SJSA1 (cell line): ENCODE data around the gene CAPN10. TPM values are rescaled to one million over a fixed set of nuclear protein-coding genes. Genes with fewer than 3 reads are reported as not detected.
A peak's percentile ranks its signal among the peaks of the same experiment; 100 is the strongest.

Experiments used
- DNase-seq, 2 experiments: peaks; one replicate each; pipeline ENCODE4 v3.0.0-alpha.2; 2015 to 2020; ENCODE audit warnings: low spot score in 2 of 2, low read depth in 1 of 2
- H3K27ac ChIP-seq: fragments of 250-450 bp; sonication (Bioruptor Pico); 2 replicates; pipeline ENCODE4 v1.5.1; 2020; ENCODE audit warnings: mild to moderate bottlenecking, moderate library complexity
- H3K27me3 ChIP-seq: fragments of 250-450 bp; sonication (Bioruptor Pico); replicated peaks from 2 replicates; pipeline ENCODE4 v1.5.1; 2020; ENCODE audit warnings: mild to moderate bottlenecking, moderate library complexity
- H3K36me3 ChIP-seq: fragments of 250-450 bp; sonication (Bioruptor Pico); 2 replicates; pipeline ENCODE4 v1.5.1; 2020; ENCODE audit warnings: mild to moderate bottlenecking
- H3K4me1 ChIP-seq: fragments of 250-450 bp; sonication (Bioruptor Pico); replicated peaks from 2 replicates; pipeline ENCODE4 v1.6.1; 2021; ENCODE audit warnings: mild to moderate bottlenecking
- H3K4me3 ChIP-seq: fragments of 250-450 bp; sonication (Bioruptor Pico); 2 replicates; pipeline ENCODE4 v1.5.1; 2020; ENCODE audit warnings: mild to moderate bottlenecking
- H3K9me3 ChIP-seq: fragments of 250-450 bp; sonication (Bioruptor Pico); replicated peaks from 2 replicates; pipeline ENCODE4 v1.5.1; 2020; ENCODE audit warnings: mild to moderate bottlenecking
- total RNA-seq: library from RNA; depleted of rRNA; stranded (reverse); fragments of >200 nt; shearing (Covaris generic); gene quantifications from 2 replicates; pipeline ENCODE4 v1.2.3, GENCODE V29; 2014

CAPN10 gene
- total RNA-seq, 1 experiment from 2014 or later, result 17.7 TPM

DNA sequence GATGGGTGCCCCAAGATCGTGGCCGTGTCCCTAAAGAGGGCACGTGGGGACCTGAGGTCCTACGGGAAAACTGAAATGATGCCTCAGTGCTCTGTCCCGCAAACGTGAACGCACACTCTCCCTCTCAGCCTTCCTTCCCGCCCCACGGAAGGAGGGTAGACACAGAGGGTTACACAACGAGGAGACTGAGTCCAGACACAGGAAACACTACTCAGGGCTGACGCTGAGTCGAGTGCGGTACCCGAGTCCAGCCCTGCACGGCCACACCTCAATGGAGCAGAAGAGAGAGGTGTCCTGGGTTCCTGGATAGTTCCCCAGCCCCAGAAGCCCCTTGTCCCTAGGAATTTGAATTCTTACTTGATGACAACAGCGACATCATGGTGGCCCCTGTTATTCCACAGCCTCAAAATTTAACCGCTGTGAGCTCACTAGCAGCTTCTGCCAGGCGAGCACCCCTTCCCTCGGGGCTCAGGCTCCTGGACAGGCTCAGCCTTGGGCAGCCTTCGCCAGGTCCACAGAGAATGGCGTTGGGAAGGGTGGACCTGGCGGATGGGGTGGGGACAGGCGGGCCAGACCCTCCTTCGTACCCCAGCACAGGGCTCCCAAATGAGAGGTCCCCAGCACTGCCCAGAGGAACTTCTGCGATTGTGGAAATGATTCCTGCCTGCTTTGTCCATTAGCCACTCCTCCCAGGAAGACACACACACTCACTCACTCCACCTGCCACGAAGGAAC lies 19.2 kb upstream of the CAPN10 start:
- peak overlapping the region; percentile 61 for H3K4me3 ChIP-seq
- H3K27me3 ChIP-seq, result no peaks in the 10 kb centered on the region
- H3K27ac ChIP-seq, result no peak overlapping the region
- H3K4me1 ChIP-seq, result peaks cover 56% of the 10 kb centered on the region
- H3K9me3 ChIP-seq, result peaks cover 3% of the 10 kb centered on the region; the same call in 1 of the 2 replicates
- DNase-seq, result peak in 1 of 2 experiments; percentile 38
- peaks cover 9% of the 10 kb centered on the region; the same call in 1 of the 2 replicates for H3K36me3 ChIP-seq

DNA sequence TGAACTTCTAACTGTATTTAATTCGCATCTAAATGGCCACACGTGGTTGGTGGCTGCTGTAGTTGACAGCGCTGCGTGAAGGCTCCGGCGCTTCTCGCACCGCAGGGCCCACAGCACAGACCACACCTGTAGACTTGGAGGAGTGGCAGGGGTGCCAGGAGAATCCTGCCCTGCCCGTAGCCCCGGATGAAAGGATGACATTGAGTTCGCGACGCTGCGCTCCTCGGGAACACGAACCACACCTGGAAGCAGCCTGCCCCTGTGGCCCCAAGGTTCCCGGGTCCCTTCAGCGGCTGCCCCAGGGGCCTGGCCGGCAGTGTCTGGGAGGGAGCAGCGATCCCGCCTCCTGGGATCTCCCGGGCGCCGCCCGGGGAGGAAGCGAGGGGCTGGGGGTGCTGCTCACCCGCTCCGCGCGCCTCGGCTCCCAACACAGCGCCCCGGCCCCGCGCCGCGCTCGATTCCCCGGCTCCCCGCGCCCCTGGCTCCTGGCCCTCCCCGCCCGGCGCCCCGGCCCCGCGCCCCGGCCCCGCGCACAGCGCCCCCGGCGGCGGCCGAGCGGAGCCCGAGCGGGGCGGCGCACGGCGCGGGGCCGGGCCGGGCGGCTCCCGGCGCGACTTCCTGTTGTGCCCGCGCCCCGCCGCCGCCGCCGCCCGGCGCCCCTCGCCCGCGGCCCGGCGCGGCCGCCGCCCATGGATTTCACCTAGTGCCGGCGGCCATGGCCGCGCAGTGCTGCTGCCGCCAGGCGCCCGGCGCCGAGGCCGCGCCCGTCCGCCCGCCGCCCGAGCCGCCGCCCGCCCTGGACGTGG lies 18.5 kb upstream of the CAPN10 start, which contains the start of gene RNPEPL1:
Gene RNPEPL1 (plus strand): TSS at position 613 of the 806 bp plus-strand sequence. CDS start 103 bp downstream, at position 716.
- Histone ChIP-seq H3K4me3 (peak within 1 kb of the TSS; percentile 61), H3K27ac (no peak within 1 kb of the TSS), H3K9me3 (peaks cover 3% of the 10 kb centered on the region; the same call in 1 of the 2 replicates), H3K27me3 (no peaks in the 10 kb centered on the region), H3K36me3 (peaks cover 9% of the 10 kb centered on the region; the same call in 1 of the 2 replicates), H3K4me1 (peaks cover 52% of the 10 kb centered on the region)
- peak; percentile 42 to 48 for DNase-seq

DNA sequence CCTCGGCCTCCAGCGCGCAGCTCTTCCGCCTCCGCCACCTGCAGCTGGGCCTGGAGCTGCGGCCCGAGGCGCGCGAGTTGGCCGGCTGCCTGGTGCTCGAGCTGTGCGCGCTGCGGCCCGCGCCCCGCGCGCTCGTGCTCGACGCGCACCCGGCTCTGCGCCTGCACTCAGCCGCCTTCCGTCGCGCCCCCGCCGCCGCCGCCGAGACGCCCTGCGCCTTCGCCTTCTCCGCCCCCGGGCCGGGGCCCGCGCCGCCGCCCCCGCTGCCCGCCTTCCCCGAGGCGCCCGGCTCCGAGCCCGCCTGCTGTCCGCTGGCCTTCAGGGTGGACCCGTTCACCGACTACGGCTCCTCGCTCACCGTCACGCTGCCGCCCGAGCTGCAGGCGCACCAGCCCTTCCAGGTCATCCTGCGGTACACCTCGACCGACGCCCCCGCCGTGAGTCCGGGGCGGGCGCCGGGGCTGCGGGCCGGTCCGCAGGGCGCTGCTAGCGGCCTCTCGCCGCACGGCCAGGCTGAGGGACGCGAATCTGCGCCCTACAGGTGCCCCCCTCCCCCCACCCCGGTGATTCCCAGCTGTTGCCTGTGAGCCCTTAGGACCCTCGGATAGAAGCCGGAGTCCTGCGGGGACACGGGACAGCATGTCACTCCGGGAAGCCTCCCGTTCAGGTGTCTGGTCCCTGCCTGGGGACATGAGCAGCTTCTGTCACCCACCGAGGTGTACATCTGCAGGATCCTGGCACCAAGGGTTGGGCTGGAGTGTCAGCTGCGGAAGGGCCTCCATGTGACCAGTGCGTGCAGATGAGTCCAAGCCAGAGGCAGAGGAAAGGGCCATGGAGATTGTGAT lies 17.6 kb upstream of the CAPN10 start:
- DNase-seq, result peak; percentile 18 to 46
- Histone ChIP-seq H3K27ac (no peak overlapping the region), H3K4me3 (peak overlapping the region; percentile 61), H3K27me3 (no peaks in the 10 kb centered on the region), H3K4me1 (peaks cover 52% of the 10 kb centered on the region), H3K36me3 (peaks cover 9% of the 10 kb centered on the region; the same call in 1 of the 2 replicates), H3K9me3 (peaks cover 3% of the 10 kb centered on the region; the same call in 1 of the 2 replicates)

DNA sequence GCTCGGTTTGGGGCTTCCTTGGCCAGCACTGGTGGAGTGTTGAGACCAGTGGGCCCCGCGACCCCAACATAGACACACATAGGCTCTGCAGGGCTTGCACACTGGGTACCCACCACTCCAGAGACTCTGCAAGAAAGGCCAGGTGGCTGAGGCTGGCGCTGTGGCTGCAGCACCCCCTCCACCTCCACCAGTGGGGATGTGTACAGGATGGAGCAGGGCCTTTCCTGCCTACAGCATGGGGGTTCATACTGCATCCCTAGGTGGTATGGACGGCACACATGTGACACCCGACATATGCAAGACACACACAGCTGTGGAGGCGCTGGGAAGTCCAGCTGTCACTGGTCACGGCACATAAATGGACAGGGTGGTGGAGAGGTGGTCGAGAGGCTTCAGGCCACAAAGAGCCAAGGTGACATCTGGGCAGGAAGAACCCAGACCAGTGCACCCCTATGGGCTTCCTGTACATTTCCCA lies 17.0 kb upstream of the CAPN10 start:
- Histone ChIP-seq H3K4me1 (peaks cover 51% of the 10 kb centered on the region), H3K27ac (no peak overlapping the region), H3K4me3 (peak overlapping the region; percentile 61), H3K36me3 (peaks cover 11% of the 10 kb centered on the region), H3K9me3 (peaks cover 3% of the 10 kb centered on the region; the same call in 1 of the 2 replicates), H3K27me3 (no peaks in the 10 kb centered on the region)
- no peak for DNase-seq

DNA sequence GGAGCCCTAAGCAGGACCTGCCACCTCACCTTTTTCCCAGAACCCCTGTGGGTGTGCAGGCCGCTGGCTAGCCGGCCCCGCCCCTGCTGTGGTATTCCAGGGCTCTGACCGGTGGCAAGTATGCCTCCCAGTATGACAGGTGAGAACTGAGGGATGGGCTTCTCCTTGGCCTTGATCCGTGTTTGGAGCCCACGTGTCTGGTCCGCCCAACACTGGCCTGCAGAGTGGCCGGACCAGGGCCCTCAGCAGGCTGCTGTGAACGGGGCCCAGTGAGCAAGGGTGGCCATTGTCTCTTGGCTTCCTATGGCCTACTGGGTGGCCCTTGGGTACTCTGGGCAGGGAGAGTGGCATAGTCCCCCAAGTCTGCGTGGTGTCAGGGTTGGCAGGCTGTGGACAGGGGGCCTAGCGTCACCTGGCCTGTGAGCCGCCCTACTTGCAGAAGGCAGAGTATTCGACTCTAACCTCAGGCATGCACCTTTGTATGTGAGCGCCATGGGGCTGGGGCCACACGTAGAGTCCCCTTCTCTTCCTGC lies 16.5 kb upstream of the CAPN10 start:
- DNase-seq, result no peak
- peaks cover 16% of the 10 kb centered on the region for H3K36me3 ChIP-seq
- peaks cover 3% of the 10 kb centered on the region; the same call in 1 of the 2 replicates for H3K9me3 ChIP-seq
- H3K27me3 ChIP-seq, result no peaks in the 10 kb centered on the region
- no peak overlapping the region for H3K27ac ChIP-seq
- peaks cover 46% of the 10 kb centered on the region for H3K4me1 ChIP-seq
- H3K4me3 ChIP-seq, result no peak overlapping the region

DNA sequence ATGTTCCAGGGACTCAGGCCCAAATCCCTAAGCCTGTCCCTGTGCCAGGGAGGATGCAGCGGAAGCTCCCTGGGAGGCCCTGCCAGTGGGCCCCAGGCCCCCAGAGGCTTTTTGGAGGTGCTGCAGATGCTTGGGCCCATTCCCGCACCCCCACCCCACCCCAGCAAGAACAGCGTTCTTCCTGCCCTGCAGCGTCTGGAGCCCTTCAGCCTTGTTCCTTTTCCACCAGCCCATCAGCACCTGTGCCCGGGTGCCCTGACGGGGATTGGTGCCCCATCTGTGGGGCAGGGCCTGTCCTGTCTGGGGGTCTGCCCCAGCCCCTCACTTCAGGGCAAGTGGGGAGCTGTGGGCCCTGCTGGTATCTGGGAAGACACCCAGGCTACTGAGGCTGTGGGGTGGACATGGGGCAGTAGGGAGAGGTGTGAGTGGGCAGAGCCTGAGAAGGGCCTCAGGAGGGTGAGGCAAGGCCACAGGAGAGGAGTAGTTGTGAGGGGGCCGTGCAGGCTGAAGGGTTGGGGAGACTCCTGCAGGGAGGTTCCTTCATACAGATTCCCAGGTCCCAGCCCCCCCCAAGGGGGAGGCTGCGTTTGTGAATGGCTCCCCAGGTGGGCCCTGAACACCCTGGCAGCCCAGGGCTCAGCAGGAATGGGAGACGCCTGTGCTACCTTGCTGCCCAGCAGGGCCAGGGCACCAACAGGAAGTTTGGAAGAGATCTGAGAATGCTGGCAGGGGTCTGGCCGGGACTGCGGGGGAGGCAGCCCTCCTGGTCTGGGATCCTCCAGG lies 15.8 kb upstream of the CAPN10 start:
- Histone ChIP-seq H3K4me3 (no peak overlapping the region), H3K9me3 (peaks cover 3% of the 10 kb centered on the region; the same call in 1 of the 2 replicates), H3K36me3 (peaks cover 20% of the 10 kb centered on the region), H3K27me3 (no peaks in the 10 kb centered on the region), H3K27ac (no peak overlapping the region), H3K4me1 (peaks cover 39% of the 10 kb centered on the region)
- DNase-seq, result no peak

DNA sequence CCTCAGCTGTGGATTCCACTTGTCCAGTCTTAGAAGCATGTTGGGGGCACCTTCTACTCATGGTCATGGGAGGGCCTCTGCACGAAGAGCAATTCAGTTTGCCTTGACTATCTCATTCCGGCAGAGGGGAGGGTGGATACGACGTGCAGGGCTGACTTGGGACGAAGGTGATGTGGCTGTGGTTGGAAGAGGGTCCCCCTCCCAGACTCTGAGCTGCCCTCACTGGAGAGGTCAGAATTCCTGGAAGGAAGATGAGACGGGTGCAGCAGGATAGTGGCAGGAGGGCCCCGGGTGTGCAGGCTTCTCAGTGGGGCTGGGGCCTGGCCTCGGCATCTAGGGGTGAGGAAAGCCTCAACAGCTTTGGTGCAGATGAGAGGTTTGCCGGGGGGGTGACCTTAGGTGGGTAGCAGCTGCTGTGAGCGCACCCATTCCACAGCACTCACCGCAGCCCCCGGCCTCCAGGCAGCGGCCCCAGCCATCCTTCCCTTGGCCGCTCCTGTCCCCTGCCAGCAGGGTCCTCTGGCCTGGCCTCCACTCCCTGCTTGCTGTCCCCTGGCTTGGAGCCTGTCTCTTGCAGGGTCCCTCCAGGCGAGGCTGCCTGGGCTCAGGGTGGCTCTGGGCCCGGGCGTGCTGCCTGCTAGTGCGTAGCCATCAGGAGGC lies 15.1 kb upstream of the CAPN10 start:
- Histone ChIP-seq H3K4me1 (peaks cover 32% of the 10 kb centered on the region), H3K27me3 (no peaks in the 10 kb centered on the region), H3K27ac (no peak overlapping the region), H3K9me3 (0 out of 2 replicates have a peak, but pooled peaks cover 3% of the 10 kb centered on the region), H3K4me3 (no peak overlapping the region), H3K36me3 (peaks cover 26% of the 10 kb centered on the region)
- DNase-seq, result no peak

DNA sequence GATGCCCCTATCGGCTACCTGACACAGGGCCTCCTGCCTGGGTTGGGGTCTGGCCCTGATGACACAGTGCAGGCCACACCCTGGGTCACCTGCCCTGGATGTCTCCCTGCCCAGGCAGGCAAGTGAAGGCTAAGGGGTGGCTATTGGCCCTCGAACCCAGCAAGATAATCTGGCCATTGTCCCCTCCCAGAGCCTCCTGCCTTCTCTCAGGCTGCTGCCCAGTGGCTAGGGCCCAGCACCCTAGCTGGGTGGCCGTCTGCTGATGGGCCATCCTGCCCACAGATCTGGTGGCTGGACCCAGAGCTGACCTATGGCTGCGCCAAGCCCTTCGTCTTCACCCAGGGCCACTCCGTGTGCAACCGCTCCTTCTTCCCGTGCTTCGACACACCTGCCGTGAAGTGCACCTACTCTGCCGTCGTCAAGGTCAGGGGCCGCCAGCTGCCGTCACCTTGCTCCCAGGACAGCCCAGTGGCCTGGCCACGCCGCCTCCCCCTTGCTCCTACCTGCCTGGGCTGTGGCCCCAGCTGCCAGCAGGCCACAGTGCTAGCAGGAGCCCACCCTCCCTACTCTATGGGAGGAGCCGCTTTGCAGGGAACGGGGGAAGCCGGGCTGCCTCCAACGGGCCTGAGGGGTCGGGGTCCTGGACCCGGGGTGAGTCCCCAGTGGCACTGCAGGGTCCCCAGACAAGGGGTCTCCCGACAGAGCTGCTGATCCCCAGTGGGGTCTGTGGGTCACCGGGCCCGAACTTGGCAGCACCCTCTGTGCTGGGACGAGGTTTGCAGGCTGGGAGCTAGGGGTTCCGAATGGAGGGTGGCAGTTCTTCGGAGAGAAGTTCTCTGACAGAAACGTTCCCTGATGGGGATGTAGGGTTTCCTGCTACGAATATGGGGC lies 14.1 kb upstream of the CAPN10 start:
- no peak overlapping the region for H3K27ac ChIP-seq
- peaks cover 22% of the 10 kb centered on the region for H3K4me1 ChIP-seq
- no peak overlapping the region for H3K4me3 ChIP-seq
- peaks cover 35% of the 10 kb centered on the region for H3K36me3 ChIP-seq
- DNase-seq, result no peak
- H3K9me3 ChIP-seq, result 0 out of 2 replicates have a peak, but pooled peaks cover 3% of the 10 kb centered on the region
- H3K27me3 ChIP-seq, result no peaks in the 10 kb centered on the region

DNA sequence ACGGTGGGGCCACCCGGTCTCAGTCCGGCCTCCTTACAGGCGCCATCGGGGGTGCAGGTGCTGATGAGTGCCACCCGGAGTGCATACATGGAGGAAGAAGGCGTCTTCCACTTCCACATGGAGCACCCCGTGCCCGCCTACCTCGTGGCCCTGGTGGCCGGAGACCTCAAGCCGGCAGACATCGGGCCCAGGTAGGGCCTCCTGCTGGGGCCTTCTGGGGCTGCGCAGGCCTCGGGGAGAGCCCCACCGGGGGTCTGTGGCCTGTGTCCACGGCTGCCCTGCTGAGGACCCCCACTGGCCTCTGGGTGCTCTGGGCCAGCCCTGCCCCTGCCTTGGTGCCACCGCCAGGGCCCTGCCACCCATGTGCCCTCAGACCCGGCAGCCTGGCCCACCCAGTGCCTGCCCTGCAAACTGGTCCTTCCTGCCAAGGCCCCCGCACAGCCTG lies 13.4 kb upstream of the CAPN10 start:
- no peaks in the 10 kb centered on the region for H3K9me3 ChIP-seq
- H3K27me3 ChIP-seq, result no peaks in the 10 kb centered on the region
- peaks cover 16% of the 10 kb centered on the region for H3K4me1 ChIP-seq
- H3K4me3 ChIP-seq, result no peak overlapping the region
- DNase-seq, result no peak
- no peak overlapping the region for H3K27ac ChIP-seq
- peaks cover 42% of the 10 kb centered on the region for H3K36me3 ChIP-seq

DNA sequence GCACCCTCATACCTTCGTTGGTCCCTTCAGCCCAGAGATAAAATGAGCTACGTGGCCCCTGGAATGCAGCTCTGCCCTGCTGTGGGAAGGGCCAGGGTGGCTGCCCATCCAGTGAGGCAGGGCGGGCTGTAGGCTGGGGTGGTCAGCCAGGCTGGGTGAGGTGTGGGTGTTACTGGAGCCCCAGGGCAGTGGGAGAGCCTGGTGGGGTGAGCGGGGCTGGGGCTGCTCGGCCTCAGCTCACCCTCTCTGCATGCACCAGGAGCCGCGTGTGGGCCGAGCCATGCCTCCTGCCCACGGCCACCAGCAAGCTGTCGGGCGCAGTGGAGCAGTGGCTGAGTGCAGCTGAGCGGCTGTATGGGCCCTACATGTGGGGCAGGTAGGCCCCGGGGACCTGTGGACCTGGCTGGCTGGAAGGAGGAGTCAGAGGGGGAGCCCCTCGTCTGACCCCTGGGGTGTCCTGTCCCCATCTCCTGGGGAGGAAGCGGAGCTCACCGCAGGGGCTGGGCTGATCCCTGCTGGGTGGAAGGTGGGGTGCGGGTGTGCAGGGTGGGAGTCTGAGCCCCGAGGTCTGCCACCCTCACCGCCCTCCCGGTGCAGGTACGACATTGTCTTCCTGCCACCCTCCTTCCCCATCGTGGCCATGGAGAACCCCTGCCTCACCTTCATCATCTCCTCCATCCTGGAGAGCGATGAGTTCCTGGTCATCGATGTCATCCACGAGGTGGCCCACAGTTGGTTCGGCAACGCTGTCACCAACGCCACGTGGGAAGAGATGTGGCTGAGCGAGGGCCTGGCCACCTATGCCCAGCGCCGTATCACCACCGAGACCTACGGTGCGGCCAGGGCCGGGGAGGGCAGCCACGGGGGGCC lies 12.8 kb upstream of the CAPN10 start:
- DNase-seq, result no peak
- Histone ChIP-seq H3K9me3 (no peaks in the 10 kb centered on the region), H3K36me3 (peaks cover 48% of the 10 kb centered on the region), H3K27me3 (no peaks in the 10 kb centered on the region), H3K4me3 (no peak overlapping the region), H3K27ac (no peak overlapping the region), H3K4me1 (peaks cover 14% of the 10 kb centered on the region)
